Sciatic nerve (tissue), 2 donors: ENCODE data around the gene TMPRSS4. TPM values are rescaled to one million over a fixed set of nuclear protein-coding genes. Genes with fewer than 3 reads are reported as not detected.
"Not testable (repeated sequence)": the region's sequence is repeated elsewhere in the genome, so short reads cannot be mapped to it uniquely, and the experiment has no call there.

ENCODE experiments used
- ATAC-seq: fragments of 200-7000 bp; cut with Tn5 transposase; one replicate; pipeline ENCODE4 v1.9.1; 2020; ENCODE audit warnings: mild to moderate bottlenecking, moderate library complexity
- DNase-seq: peaks from one replicate; pipeline ENCODE4 v3.0.0-alpha.2; 2020; ENCODE audit warnings: low spot score
- intact Hi-C: fragments of 100-400 bp; cut with DNase I; formaldehyde crosslinking; loops from one replicate; pipeline ENCODE4 v1.14.2; 2022
- total RNA-seq: library from RNA; stranded (reverse); fragmentation: NEBNext Ultra II Directional; extraction: Animal tissue kit (Norgen Biotek cat#: 25700); gene quantifications from one replicate; pipeline ENCODE4 v1.2.1, GENCODE V29; 2021
- donor health status: DM: no; HTN: no; CAD: no.
- donor health status: DM: no; HTN: no; CAD: no.

TMPRSS4 gene
- total RNA-seq, 1 donor from 2014 or later: not detected

DNA sequence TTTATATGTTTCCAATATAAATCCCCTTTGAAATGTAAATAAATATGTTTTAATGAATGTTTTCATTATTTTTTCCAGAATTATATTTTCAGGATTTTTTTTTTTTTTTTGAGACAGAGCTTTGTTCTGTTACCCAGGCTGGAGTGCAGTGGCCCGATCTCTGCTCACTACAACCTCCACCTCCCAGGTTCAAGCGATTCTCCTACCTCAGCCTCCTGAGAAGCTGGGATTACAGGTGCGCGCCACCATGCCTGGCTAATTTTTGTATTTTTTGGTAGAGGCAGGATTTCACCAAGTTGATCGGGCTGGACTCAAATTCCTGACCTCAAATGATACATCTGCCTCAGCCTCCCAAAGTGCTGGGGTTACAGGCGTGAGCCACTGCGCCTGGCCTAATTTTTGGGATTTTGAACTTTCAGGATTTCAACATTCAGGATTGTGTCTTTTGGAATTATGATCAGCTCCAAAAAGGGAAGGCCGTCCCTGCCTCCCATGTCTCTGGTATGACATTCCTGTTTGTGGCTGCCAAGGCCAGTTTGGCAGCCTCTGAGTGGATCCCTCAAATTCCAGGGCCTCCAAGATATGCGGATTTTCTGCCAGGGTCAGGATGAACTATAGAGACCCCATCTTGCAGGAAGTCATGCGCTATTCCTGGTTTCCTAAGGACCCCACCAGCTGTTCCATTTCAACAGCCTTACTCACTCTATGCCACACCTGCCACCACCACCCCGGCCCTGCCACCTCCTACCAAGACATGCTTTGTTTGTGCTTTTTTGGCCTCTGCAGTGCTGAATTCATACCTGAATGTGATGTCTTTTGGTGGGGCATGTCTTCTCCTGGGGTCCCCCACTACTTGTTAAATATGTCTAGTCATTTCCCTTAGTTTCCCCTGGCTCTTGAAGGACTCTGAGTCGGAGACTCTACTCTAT lies 21.9 kb upstream of the TMPRSS4 start:
- DNase-seq (no peak), ATAC-seq (no peak)
- intact Hi-C loops: no loop called here

DNA sequence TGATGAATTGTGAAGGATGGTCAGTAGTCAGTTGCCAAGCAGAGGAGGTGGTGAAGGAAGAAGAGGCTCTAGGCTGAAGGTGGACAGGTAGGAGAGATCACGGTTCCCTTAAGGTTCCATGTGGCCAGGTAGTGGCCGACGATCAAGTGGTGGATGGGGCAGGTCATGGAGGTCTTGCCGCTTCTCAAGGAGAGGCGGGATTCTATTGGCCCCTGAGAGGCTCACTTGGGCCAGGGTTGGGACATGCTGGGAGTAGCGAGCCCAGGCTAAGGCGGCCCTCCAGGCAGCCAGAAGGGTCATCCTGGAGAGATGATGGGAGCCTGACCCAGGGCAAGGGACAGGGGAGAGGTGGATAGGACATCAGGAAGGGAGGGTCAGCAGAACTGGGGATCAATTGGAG lies 20.9 kb upstream of the TMPRSS4 start:
- ATAC-seq (no peak), DNase-seq (peak; percentile 40)
- intact Hi-C loops: no loop called here

DNA sequence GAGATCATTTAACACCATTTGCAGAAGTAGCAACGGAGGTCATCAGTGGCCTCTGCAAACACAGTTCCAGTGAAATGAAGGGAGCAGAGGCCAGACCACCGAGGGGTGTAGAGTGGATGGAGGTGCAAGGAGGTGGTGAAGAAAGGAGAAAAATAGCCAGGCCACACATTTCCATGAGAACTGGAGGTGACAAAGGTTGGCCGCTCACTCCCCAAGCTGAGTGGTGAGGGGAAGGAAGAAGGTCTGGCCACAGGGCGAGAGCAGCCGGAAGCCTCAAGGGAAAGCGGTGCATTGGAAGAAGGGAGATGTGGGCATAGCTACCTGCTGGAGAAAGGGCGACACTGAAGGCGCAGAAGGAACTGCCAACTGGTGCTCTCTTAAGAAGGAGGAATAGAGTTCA lies 20.1 kb upstream of the TMPRSS4 start:
- ATAC-seq (no peak), DNase-seq (peak; percentile 45)
- intact Hi-C loops: no loop called here

DNA sequence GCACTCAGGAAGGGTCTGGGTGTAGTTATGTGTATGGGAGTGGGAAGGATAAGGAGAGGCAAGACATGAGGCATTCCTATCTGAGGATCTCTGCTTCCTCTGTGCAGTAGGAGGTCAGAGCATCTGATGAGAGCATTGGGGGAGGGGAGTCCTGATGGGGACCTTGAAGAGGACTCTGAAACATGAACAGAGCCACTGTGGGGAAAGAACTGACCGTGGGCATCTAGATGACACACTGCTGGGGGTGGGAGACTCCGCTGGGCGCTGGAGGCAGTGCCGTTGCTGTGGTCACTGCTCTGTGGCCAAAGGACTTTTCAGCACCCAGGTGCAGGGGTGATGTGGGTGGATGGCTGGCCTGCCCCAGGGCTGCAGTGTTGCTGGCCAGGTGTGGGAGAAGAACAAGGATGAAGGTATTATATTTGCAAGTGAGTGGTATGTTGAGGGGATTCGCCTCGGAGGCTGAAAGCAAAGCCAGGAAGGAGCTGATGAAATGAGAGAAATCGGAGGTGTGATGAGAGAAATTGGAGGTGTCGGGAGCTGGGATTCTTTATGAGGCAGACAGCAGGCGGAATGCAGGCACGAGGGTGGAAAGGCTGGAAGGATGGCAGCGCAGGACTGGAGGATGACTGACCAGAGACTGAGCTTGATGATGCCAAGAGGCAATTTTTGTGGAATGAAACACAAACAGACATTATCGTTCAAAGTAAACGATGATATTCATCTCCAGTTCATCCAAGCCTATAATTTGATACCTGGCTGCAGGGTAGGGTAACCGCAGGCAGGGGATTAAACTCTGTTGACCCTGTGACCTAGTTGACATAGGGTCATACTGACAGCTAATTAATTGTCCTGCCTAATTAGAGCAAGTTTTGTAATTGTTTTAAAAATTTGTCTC lies 19.4 kb upstream of the TMPRSS4 start:
- intact Hi-C loops: no loop called here
- no peak for ATAC-seq
- peak; percentile 40 for DNase-seq

DNA sequence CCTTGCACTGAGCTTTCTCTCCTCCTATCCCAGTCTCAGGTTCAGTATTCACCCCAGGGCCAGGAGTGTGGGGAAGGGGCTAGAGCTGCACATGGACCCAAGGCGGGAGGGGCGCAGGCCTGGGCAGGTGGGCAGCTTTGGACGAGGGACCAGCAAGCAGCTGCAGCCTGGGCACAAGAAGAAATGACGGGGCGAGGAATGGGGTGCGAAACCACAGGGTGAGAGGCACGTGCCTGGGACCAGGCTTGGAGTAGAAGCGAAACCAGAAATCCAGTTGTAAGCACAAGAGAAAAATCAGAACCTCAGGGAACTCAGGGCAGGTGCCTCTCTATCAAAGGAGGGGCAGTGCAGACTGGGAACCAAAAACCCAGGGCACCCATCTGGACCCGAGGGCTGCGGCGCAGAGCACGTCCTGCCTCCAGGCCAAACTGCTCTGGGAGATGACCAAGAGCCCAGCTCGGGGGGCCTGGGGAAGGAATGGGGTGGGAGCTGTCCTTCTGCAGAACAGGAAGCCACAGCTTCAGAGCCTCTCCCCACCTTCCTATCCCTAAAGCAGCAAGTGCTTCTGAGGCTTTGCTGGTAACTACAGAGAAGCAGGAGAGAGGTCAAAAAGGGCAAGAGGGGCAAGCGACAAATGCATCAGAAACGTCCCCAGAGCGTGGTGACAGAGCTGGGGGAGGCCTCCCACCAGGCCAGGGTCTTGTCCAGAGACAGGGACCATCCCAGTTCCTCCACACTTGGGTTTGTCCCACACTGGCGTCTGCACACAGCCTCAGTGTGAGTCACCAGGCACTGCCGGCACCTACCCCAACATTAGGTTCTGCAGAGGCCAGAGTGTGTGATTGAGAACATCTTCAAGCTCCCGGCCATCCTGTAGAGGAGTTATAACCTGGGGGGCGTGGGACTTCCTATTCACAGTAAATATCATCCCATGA lies 18.3 kb upstream of the TMPRSS4 start:
- intact Hi-C loops: no loop called here
- DNase-seq: peak; percentile 50

DNA sequence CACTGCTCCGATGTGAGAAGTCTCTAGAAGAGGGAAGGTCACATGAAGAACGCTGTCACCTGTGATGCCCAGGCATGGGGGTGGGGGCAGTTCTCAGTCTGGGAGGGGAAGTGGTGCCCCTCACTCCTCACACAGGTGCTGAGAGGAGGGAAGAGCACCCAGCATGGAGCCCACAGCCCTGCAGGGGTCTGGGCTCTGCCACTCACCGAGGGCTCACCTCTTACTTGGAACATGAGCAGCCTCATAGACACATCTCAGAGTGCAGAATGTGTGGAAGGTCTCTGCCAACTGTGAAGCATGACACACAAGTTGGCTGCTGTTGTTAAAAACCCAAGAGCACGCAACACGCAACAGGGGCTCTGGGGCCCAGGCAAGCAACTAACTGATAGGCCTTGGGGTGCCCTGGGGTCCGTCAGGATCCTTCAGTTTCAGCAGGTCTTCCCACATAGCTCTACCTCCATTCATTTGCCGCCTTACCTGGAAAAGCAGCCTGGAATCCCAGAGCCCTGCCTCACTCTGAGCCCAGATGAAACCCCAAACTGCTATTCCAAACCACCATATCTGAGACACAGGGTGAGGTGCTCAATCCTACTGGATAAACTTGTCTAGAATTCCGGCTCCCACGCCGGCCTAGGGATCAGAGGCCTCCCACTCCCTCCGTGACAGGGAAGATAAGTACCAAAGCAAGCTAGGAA lies 17.5 kb upstream of the TMPRSS4 start:
- ATAC-seq (no peak), DNase-seq (peak; percentile 33)
- intact Hi-C loops: no loop called here

More for the DNA sequence above, 18.3 kb upstream of the TMPRSS4 start:
- ATAC-seq: no peak

DNA sequence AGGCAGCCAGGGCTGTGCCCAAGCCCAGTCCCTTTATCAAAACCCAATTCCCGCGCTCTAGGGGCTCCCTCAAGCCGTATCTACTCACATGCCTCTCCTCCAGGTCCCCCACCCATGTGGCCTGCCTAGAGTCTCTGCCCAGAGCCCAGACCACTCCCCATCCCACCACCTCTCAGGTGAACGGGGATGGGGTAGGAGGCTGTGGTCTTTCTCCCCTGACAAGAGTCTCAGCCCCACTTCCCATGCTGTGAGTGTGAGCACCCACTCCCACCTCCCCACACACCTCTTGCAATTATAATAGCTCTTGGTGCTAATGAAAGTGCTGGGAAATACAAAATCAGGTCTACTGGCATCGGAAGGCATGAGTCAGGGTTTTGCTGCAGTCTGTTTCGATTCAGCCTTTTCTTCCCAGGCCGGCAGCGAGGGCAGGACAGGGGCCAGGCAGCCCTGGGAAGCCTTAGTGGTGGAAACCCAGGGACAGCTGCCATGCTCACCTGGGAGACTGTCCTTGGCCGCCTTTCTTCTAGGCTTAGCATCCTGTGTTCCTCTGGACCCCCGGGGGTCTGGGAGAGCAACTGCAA lies 16.7 kb upstream of the TMPRSS4 start:
- peak; percentile 13 for ATAC-seq
- DNase-seq: peak; percentile 34
- intact Hi-C loops: no loop called here

DNA sequence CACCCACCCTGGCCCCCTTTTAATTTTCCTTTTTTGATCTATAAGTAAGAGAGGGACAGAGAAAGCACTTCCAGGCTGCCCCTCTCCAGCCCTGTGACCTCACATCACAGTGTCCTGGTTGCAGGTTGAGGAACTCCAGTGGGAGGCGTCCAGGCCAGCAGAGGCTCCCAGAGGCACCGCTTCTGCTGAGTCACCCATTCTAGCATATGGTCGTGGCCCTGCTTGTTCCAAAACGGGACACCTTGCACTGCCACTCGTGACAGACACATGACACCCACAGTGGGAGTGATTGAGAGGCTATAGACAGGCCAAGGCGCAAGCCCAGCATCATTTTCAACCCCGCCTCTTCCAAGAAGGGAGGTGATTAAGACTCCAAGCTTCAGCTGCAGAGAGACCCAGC lies 16.0 kb upstream of the TMPRSS4 start:
- peak; percentile 52 for ATAC-seq
- intact Hi-C loops: no loop called here
- peak; percentile 69 for DNase-seq

DNA sequence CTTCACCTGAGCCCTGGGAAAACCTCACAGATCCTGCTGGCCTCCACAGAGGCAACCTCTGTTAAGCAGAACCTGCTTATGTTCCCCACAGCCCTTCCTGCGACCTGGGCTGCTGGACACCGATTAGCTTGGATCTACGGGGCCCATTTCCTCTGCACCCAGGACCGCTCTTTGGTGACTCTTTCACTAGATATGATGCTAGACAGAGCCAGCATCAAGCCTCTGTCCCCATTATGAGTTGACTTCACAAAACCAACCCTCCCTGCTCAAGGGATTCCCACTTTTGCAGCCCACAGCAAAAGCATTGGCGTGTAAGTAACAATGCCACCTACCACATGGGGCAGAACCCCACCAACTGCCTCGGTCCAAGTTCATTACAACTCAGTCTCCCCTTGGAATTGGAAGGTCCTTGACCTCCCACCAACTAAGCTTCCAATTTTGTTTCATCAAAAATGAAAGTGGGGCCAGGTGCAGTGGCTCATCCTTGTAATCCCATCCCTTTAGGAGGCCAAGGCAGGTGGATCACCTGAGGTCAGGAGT lies 15.2 kb upstream of the TMPRSS4 start:
- DNase-seq: peak; percentile 18
- no peak for ATAC-seq
- intact Hi-C loops: no loop called here

DNA sequence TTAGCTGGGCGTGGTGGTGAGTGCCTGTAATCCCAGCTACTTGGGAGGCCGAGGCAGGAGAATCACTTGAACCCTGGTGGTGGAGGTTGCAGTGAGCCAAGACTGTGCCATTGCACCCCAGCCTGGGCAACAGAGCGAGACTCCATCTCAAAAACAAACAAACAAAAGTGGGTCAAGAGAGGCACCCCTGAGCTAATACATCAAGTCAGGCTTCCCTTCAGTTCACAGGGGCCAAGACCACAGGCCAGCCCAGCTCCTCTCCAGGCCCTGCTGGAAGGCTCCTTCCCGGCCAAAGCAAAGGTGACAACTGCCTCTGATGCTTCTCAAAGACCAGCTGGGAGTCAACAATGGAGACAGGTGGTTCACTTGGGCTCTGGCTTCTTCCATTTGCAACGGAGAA lies 14.7 kb upstream of the TMPRSS4 start:
- peak; percentile 27 for DNase-seq
- intact Hi-C loops, ATAC-seq: not testable (repeated sequence)

DNA sequence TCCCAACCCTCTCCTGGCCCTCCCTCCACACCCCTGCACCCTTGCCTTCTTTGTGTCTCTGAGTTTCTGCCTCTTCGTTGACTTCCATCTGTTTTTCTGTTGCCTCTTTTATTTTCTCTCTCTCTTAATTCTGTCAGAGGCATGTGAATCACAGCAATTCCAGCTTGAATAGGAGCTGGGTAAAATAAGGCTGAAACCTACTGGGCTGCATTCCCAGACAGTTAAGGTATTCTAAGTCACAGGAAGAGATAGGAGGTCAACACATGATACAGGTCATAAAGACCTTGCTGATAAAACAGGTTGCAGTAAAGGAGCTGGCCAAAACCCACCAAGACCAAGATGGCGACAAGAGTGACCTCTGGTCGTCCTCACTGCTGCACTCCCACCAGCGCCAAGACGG lies 14.2 kb upstream of the TMPRSS4 start:
- DNase-seq: peak; percentile 32
- ATAC-seq, intact Hi-C loops: not testable (repeated sequence)

DNA sequence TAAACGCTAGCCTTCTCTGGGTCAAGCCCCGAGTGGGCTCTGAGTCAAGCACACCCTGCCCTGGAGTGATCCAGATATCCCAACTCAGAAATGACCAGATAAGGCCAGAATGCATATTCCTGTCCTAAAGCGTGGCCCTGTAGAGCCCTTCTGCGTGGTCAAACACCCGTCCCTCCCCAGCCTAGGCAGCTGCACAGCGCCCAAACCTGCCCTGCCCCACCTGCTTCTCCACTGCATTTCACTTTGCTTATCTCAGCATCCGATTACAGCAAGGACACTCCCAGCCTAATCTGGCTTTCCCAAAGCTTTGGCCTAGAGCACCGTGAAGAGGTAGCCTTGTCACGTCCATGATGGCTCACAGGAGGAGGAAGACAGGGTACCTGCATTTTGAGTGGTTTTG lies 11.9 kb upstream of the TMPRSS4 start:
- intact Hi-C loops: no loop called here
- ATAC-seq (no peak), DNase-seq (peak; percentile 28)

DNA sequence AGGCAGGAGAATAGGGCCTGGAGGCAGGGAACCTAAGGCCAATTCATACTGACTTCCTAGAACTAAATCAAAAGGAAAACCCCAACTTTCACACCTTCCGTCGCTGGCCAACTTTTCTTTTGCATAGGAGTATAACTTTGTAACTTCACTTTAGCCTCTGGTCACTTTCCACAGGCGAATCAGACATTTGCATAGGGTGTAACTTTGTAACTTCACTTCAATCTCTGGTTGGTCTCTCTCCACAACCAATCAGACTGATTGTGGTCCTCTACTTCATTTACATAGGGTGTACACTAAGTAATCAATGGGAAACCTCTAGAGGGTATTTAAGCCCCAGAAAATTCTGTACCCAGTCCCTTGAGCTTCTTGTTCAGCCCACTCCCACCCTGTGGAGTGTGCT lies 11.5 kb upstream of the TMPRSS4 start:
- DNase-seq: no peak
- no peak for ATAC-seq
- intact Hi-C loops: no loop called here

DNA sequence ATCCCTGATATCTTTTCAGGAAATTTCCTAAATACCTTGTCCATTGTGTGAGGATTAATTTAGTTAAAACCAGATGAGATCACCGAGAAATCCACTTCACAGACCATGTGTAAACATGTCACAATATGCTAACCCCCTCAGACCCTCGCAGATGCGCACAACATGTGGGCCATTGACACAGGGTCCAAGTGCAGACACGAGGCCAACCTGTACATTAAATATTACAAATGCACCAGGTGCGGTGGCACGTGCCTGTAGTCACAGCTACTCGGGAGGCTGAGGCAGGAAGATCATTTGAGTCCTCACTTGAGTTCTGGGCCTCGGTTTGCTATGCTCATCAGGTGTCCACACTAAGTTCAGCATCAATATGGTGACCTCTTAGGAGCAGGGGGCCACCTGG lies 9.9 kb upstream of the TMPRSS4 start:
- ATAC-seq: no peak
- no peak for DNase-seq
- intact Hi-C loops: no loop called here

DNA sequence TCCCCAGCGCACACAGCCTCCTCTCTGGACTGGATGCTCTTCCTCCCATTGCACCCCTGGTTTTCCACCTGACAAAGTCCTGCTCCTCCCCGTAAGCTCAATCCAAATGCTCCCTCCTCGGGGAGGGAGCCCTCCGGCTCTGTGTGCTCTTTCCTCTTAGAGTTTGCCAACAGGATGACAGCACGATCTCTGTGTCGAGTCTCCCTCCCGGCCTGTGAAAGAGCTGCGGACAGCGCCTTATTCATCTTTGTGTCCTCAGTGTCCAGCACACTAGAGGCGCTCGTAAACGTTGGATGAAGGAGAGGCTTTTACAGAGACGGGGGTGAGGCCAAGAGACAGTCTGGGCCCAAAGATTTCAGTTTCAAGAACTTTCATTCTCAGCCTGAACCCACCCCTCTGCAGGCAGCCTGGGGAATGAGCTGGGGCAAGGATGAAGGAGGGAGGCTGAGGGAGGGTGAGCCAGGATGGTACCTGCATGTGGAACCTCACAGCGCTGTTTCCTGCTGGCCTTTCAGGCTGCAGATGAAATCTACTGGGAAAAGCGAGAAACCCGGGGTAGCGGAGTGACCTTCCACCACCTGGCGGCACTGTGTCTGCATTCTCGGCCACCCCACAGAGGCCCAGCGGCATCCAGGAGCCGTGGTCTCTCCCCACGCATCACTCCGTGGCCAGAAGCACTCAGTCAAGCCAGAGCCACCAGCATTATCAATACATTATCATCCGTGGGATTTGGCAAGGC lies 8.5 kb upstream of the TMPRSS4 start:
- DNase-seq: no peak
- intact Hi-C loops: no loop called here

DNA sequence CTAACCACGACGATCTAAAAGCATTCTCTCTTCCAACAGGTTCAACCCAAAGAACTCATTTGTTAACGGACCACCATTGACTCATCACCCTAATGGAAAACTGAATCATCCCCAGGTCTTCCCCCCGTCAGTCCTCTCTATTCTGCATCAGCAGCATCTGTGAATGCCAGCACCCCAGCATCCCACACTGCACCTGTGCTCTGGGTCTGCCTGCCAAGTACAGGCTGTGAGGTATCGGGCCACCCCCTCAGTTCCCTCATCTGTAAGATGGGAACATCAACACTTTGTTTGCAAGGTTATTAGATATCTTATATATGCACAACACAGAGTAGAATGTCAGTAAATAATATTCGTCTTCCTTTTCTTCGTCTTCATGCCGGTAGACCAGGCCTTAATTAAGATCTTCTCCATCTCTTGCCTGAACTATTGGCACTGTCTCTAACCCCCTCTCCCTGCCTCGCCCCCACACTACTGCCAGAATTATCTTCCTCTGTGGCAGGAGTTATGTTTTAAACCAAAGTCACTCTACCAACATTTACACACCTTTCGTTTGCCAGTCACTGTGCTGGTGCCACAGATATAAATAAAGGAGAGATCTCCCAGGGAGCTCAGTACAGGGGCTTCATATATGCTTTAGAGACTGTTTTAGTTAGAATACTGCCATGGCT lies 7.8 kb upstream of the TMPRSS4 start:
- DNase-seq (no peak), ATAC-seq (no peak)
- intact Hi-C loops: no loop called here

More for the DNA sequence above, 8.5 kb upstream of the TMPRSS4 start:
- no peak for ATAC-seq
